ENCODE results near the gene DOK6. TPM values are rescaled to one million over a fixed set of nuclear protein-coding genes. Genes with fewer than 3 reads are reported as not detected.

The DOK6 gene
- total RNA-seq, 2 donors from 2014 or later = 0.59 to 0.61 TPM

DNA sequence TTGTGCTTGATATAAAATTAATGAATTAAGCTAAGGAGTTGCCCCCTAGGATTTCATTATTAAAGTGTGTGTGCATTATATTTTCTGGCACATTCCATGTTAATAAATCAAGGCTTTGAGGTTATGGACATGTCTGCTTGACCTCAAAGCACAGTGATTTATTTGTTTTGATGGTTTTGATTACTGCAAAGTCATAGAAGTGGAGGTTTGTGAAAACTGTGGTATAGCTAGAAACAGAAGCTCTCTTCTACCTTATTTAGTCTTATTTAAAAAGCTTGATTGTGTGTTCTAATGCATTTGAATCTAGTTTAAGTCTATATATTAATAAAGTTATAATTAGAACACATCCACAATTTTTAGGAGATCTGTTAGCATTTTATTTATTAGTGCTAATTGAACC lies 32.2 kb downstream of the DOK6 start:
- Histone ChIP-seq H3K27me3 (no peaks in the 10 kb centered on the region), H3K27ac (no peak overlapping the region), H3K4me1 (no peaks in the 10 kb centered on the region), H3K9ac (ENCODE audit: low read depth in 2 of 2, low read length in 2 of 2) (no peak overlapping the region), H3K4me3 (no peak overlapping the region), H3K9me3 (no peaks in the 10 kb centered on the region), H3K36me3 (no peaks in the 10 kb centered on the region)
- TF ChIP-seq, protein P1, sequence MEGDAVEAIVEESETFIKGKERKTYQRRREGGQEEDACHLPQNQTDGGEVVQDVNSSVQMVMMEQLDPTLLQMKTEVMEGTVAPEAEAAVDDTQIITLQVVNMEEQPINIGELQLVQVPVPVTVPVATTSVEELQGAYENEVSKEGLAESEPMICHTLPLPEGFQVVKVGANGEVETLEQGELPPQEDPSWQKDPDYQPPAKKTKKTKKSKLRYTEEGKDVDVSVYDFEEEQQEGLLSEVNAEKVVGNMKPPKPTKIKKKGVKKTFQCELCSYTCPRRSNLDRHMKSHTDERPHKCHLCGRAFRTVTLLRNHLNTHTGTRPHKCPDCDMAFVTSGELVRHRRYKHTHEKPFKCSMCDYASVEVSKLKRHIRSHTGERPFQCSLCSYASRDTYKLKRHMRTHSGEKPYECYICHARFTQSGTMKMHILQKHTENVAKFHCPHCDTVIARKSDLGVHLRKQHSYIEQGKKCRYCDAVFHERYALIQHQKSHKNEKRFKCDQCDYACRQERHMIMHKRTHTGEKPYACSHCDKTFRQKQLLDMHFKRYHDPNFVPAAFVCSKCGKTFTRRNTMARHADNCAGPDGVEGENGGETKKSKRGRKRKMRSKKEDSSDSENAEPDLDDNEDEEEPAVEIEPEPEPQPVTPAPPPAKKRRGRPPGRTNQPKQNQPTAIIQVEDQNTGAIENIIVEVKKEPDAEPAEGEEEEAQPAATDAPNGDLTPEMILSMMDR (IDR thresholded peaks at IDR 0.05) = no peak
- DNase-seq = no peak
- intact Hi-C loops (cut with DNase I) = no loop called here

DNA sequence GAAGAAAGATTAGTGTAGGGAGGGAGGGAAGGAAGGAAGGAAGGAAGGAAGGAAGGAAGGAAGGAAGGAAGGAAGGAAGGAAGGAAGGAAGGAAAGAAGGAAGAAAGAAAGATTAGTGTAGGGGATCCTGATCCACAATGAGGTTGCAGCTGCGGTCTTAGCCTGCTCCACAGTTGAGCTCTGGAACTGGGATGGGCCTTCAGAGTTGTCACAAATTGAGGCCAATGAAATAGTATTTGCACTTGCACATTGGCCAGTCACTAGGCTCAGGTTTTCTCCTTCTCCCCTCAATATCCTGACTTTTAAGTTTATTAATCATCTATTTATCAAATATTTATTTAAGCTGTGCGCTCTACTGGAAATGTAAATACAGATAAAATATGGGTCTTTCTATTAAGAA lies 34.3 kb downstream of the DOK6 start:
- no peak overlapping the region for H3K27ac ChIP-seq
- no peak overlapping the region for H3K4me3 ChIP-seq
- intact Hi-C loops (cut with DNase I) = no loop called here
- DNase-seq = no peak
- no peaks in the 10 kb centered on the region for H3K9me3 ChIP-seq
- H3K9ac ChIP-seq (ENCODE audit: low read depth in 2 of 2, low read length in 2 of 2) = no peak overlapping the region
- TF ChIP-seq, protein P1 (IDR thresholded peaks at IDR 0.05) = no peak
- no peaks in the 10 kb centered on the region for H3K36me3 ChIP-seq
- no peaks in the 10 kb centered on the region for H3K4me1 ChIP-seq
- no peaks in the 10 kb centered on the region for H3K27me3 ChIP-seq

DNA sequence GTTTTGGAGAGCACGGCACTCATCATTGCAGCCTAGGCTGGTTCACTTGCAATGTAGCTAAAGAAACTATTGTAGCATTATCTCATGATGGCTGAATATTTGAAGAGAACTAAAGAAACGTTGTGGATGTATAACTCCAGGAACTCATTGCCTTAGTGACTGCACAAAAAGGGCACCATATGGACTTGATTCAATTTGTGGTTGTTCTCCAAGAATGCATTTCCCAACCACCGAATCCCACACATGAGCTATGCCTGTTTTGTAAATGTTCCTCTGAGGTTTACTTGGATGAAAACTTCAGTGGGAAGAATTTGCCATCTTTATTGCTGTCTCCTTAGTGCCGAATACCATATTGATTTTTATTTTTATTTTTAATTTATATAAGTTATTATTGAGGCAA lies 43.5 kb downstream of the DOK6 start:
- no peaks in the 10 kb centered on the region for H3K9me3 ChIP-seq
- intact Hi-C loops (cut with DNase I) = no loop called here
- H3K4me3 ChIP-seq = no peak overlapping the region
- DNase-seq = no peak
- TF ChIP-seq, protein P1 (IDR thresholded peaks at IDR 0.05) = no peak
- no peak overlapping the region for H3K27ac ChIP-seq
- no peaks in the 10 kb centered on the region for H3K4me1 ChIP-seq
- H3K27me3 ChIP-seq = no peaks in the 10 kb centered on the region
- H3K36me3 ChIP-seq = no peaks in the 10 kb centered on the region
- H3K9ac ChIP-seq (ENCODE audit: low read depth in 2 of 2, low read length in 2 of 2) = no peak overlapping the region

DNA sequence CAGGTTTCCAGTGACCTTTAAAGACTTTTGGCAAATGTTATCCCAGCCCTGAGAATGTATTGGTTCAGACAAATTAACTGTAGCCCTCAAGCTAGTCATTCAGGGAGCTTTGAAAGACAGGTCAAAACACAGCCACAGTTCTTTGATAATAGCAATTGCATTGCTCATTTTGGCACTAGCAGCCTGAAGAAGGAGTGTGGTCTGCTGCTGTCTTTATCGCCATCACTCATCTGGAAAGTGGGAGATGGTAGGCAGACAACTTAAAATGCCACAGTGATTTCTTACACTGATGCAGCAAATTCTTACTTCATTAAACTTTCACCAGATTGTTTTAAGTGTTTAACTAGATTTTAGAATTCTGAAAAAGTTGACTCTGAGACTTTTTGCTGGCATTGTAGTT lies 47.2 kb downstream of the DOK6 start:
- Histone ChIP-seq H3K27me3 (no peaks in the 10 kb centered on the region), H3K36me3 (no peaks in the 10 kb centered on the region)

GRCh38 chr18:69455125-69455524 lies 54.4 kb downstream of the DOK6 start:
- intact Hi-C loops (cut with DNase I) = no loop called here
- DNase-seq = no peak
- H3K36me3 ChIP-seq = no peaks in the 10 kb centered on the region
- no peak overlapping the region for H3K27ac ChIP-seq
- H3K27me3 ChIP-seq = no peaks in the 10 kb centered on the region
- TF ChIP-seq, protein P1 (IDR thresholded peaks at IDR 0.05) = no peak
- H3K9ac ChIP-seq (ENCODE audit: low read depth in 2 of 2, low read length in 2 of 2) = no peak overlapping the region
- H3K4me1 ChIP-seq = no peaks in the 10 kb centered on the region
- no peaks in the 10 kb centered on the region for H3K9me3 ChIP-seq
- no peak overlapping the region for H3K4me3 ChIP-seq

More for the DNA sequence above, 47.2 kb downstream of the DOK6 start:
- intact Hi-C loops (cut with DNase I) = no loop called here
- TF ChIP-seq, protein P1 (IDR thresholded peaks at IDR 0.05) = no peak
- Histone ChIP-seq H3K4me1 (no peaks in the 10 kb centered on the region), H3K9me3 (no peaks in the 10 kb centered on the region), H3K4me3 (no peak overlapping the region), H3K9ac (ENCODE audit: low read depth in 2 of 2, low read length in 2 of 2) (no peak overlapping the region), H3K27ac (no peak overlapping the region)
- no peak for DNase-seq

Measured in colonic mucosa (tissue), 4 donors.